Iris pigment epithelial cell (primary cell): ENCODE results near the gene POU4F3.
"Not testable (repeated sequence)": the region's sequence is repeated elsewhere in the genome, so short reads cannot be mapped to it uniquely, and the experiment has no call there.

Experiments used
- DNase-seq: peaks from one replicate; pipeline ENCODE4 v3.0.0-alpha.2; 2011; ENCODE audit warnings: low read depth

Gene POU4F3, protein sequence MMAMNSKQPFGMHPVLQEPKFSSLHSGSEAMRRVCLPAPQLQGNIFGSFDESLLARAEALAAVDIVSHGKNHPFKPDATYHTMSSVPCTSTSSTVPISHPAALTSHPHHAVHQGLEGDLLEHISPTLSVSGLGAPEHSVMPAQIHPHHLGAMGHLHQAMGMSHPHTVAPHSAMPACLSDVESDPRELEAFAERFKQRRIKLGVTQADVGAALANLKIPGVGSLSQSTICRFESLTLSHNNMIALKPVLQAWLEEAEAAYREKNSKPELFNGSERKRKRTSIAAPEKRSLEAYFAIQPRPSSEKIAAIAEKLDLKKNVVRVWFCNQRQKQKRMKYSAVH

DNA sequence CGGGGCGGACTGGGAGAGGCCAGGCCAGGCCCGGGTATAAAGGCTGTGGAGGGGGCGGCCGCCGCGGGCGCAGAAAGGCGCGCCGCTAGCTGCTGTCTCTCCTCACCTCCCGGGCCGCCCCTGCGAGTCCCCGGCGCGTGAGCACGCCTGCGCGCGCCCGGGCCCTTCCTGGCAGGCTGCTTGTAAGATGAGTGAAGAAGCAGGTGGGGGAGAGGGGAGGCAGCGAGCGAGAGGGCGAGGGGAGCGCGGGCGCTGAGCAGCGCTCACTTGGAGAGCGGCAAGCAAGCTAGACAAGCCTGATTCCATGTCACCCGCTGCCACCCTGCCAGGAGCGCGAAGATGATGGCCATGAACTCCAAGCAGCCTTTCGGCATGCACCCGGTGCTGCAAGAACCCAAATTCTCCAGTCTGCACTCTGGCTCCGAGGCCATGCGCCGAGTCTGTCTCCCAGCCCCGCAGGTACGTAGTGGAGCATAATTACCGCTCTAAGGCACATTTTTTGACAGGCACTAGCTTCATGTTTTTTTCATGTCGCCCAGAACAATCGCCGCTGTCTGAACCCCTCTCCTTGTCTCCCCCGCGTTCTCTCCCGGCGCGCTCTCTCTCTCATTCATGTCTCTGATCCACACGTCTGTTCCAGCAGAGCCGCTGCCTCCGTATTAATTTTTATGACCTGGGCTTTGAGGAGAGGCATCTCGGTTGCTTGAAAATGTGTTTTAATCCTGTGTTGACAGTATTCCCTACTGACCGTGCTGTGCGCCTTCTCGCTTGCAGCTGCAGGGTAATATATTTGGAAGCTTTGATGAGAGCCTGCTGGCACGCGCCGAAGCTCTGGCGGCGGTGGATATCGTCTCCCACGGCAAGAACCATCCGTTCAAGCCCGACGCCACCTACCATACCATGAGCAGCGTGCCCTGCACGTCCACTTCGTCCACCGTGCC lies at the start of gene POU4F3:
Gene POU4F3 (plus strand): TSS at position 66 of the 941 bp plus-strand sequence. CDS start 274 bp downstream, at position 340.
- no peak for DNase-seq

DNA sequence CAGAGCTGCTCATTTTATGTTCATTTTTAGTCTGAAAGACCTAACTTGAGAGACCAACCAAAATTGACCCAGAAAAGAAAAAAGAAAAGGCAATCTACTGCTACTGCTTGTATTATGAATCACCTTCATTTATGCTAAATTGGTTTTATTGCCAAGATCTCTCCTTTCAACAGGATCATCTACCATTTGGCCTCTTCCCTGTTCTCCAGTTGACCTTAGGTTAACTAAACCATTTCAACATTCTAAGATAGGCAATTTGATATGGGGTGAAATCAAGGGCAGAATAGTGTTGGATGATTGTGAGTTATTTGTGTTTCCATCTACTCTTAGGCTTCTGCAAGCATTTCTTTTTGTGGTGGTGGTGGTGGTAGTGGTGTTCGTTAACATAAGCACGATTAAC lies 48.3 kb upstream of the POU4F3 start:
- peak; percentile 31 for DNase-seq

DNA sequence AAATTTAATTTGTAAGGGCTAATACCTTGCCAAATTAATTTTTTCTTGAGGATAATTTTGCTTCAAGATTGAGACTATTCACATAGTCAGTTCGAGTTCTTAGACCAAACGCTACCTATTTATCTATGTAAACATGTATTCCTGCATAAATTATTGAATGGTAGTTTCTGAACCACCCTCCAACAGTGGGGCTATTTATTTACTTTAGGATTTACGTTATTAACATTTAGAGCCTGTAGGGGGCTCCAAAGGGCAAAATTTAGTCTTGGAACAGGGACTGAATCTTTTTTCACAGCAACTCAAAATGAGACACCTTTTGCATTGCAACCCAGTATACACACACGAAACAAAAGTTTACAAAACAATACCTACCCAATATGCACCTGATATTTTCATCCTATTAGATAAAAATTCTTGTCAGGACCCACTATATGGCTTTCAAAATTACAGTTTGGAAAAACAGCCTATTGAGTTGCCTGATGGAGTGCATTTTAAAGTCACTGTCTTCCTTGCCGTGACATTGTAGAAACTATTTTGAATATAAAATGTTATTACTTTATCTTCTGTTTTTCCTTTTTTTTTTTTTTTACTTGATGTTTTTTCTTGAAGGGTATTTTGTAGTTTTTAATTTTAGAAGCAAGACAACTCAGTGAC lies 47.1 kb upstream of the POU4F3 start:
- peak; percentile 42 for DNase-seq

DNA sequence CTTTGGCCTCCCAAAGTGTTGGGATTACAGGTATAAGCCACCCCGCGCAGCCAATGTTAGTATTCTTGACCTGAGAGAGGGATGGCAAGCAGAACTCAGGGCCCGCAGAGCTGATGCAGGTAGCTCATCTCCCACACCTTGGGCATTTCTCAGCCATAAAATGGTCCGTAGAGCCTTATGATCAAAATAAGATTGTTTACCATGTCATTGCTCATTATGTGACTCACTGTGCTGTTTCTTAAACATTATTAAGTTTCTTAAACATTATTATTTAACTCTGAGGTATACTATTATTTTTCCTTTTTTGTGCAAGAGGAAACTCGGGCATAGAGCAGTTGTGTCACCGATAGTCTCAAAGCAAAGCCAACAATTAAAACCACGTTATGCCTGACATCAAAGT lies 42.4 kb upstream of the POU4F3 start:
- no peak for DNase-seq

DNA sequence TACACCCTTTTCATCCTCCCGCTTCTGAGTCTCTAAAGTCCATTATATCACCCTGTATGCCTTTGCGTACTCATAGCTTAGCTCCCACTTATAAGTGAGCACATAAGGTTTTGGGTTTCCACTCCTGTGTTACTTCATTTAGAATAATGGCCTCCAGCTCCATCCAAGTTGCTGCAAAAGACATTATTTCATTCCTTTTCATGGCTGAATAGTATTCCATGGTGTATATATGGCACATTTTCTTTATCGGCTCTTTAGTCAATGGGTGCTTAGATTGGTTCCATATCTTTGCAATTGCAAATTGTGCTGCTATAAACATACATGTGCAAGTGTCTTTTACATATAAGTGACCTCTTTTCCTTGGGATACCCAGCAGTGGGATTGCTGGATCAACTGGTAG lies 39.7 kb upstream of the POU4F3 start:
- not testable (repeated sequence) for DNase-seq

DNA sequence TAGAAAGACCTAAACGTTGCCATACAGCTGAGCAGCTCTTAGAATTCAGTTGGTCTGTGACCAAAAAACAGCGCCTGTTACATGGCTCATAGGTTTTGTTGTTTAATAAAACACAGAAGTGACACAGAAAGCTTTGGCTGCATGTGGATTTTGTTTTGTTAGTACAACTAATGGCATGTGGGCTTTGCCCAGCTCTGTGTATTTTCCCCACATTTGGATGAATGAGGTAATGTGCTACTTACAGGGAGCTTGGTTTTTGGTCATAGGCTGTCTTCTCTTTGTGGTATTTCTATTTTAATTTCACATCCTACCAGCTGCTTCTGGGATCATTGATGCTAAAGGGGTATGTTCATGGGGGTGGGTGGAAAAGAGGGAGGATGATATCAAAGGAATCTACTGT lies 37.0 kb upstream of the POU4F3 start:
- peak; percentile 5 for DNase-seq

DNA sequence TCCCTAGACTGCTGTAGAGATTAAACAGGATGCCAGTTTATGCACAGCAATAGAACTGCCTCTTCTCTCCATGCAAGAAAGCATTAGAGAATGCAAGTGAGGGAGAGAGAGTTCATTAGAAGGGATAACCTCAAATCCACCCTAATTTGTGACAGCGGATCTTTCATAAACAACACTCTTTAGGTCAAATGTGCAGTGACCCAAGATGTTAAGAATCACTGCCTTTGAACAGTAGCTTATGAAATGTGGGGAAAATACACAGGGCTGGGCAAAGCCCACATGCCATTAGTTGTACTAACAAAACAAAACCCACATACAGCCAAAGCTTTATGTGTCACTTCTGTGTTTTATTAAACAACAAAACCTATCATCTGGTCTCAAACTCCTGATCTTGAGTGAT lies 36.2 kb upstream of the POU4F3 start:
- DNase-seq, result no peak

DNA sequence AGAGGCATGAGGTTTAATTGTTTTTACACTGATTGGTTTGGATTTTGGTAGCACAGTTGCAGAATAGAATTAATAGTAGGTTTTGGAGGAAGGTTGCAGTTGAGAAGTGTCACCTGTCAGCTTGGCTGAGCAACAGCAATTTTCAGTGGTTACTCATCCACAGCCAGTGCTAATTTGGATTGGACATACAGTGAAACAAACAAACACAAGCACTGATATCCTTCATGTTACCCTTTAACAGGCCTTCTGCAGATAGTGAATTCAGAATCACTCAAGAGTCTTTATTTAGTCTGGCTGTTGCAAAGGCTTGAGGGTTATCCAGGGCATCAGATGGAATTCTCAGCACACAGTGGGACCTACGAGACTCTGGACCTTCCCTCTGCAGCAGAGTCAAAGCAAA lies 31.8 kb upstream of the POU4F3 start:
- DNase-seq, result no peak

DNA sequence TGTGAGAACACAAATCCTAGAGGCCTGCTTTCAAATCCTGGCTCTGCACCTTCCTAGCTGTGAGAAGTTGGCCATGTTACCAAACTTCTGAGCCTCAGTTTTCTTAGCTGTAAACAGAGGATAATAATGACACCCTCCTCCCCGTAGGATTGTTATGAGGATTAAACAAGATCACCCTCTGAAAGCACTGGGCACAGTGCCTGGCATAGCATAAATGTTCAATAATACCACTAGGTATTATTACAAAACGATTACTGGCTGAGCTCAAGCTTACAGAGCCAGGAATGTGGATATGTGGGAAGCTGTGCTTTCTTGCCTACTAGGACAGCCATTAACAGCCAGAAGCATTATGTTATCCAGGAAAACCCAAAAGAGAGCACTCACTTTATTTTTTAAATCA lies 30.8 kb upstream of the POU4F3 start:
- no peak for DNase-seq

DNA sequence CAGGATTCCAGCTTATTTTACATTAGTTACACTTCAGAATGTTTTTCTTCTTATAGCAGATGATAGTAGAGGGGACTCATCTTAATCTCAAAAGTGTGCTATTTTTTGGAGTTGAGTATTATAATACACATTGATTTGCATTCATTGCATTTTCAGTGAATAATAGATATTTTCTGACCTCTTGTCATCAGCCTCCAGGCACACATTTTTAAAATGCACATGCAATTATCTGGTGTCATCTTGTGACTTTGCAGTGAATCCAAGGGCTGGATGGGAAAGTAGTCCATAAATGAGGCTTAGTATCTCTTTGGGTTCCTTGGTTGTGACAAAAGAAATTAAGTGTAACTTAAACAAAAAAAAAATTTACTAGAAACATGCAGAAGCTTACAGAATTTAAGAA lies 28.1 kb upstream of the POU4F3 start:
- DNase-seq, result no peak

DNA sequence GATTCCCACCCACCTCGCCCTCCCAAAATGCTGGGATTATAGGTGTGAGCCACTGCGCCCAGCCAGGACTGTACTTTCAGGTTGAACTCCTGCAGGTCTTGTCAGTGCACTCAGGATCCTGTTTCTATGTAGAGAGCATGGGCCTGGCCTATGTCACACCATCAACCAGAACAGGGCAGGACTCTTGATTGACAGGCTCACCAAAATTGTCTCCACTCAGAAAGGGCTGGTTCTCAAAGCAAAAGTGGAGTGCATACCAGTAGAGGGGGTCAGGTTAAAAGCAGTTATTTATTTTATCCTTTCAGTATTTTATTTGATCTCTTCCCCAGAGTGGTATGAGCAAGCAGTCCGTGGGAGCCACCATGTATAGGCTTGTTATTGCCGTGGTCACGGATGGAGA lies 27.4 kb upstream of the POU4F3 start:
- no peak for DNase-seq

DNA sequence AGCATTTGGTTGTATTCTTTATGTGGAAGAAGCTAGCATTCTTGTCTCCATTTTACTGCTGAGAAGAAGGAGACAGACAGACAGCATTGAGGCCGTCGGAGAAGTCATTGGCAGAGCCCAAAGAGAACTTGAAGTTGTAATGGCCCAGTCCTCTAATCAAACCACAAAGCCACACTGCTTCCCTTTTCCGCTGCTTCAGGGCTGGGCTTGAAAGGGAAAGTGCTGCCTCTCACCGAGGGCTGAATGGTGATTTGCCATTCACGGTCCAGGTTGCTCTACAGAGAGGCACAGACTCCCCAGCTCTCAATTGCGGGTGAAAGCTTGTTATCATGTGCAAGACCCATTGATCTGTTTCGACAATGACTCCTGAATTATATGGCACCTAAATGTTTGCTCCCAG lies 25.6 kb upstream of the POU4F3 start:
- no peak for DNase-seq

DNA sequence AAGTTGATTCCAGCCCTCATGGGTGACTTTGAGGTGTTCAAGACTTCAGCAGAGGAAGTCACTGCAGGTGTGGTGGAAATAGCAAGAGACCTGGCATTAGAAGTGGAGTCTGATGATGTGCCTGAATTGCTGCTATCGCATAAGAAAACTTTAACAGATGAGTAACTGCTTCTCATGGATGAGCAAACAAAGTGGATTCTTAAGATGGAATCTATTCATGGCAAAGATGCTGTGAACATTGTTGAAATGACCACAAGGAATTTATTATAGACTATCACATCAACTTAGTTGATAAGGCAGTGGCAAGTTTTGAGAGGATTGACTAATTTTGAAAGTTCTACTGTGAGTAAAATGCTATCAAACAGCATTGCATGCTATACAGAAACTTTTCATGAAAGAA lies 17.1 kb upstream of the POU4F3 start:
- no peak for DNase-seq

DNA sequence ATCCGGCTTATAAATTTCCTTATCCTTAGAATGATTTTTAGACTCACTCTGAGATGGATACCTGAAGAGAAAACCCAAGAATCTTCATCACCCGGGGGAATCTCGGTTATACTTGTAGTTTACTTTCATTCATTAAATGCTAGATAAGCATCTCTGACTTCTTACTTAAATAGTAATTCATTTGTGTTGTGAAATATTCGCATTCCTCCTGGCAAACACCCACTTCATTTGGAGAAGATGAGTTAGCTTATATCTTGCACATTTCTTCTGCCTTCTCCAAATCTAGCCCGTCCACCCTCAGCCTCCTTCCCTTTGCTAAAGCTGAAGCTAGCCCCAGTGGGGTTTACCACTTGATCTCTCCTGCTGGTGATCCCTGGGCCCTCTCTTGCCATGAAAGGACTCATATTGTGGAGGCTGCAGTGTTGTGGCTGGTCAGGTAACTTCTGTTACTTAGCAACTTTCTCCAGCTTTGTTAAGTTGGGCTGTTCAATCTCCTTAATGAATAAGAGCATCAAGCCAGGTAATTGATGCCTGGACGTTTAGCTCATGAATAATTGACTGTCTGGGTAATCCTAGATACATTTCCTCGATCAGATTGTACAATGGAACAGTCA lies 11.3 kb upstream of the POU4F3 start:
- DNase-seq, result no peak

DNA sequence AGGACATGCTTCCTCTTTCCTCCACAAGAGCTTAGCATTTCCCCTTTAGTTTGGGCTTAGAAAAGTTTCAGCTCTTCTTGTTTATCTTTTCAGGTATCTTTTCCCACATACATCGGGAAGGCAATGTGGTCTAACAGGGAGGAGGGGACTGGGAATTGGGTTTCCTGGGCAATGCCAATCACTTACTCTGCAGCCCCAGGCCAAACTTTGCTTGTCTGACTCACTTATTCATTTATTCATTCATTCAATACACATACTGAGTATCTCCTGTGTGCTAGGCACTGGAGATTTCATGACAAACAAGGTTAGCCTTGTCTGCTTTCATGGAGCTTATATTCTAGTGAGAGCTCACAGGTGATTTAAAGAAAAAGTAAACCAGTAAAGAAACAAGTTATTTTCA lies 10.7 kb upstream of the POU4F3 start:
- no peak for DNase-seq

DNA sequence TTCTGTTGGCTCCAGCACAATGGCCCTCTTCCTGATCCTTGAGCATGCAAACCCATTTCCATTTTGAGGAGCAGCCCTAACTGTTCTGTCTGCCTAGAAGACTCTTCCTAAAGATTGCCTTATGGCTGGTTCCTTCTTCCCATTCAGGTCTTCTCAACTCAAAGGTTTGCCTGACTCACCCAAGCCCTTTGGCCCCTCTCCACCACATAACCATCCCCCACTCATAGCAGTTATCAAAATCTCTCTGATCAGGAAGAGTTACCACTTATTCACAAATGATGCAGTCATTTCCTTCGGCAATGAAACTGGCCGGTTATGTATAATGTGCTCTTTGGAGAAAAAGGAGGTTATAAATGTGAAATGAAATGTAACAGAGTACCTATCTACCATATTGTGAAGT lies 8.9 kb upstream of the POU4F3 start:
- DNase-seq, result no peak

DNA sequence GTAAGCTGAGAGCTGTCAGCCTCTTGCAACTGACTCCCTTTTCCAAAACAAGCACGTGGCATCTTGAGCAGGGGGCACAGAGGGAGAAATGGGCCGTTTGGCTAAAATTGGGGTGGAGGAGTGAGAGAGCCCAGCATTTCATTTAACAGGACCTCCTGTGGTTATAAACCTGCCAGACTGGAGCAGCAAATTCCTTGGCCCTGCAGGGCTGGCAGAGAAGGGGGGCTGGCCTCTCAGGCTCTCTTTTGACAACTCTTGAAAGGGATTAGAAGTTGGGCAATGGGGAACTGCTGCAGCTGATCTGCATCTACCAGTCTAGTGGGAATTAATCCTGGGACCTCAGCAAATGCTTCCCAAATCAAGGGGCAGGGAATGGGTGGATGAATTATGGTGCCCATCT lies 7.2 kb upstream of the POU4F3 start:
- no peak for DNase-seq

DNA sequence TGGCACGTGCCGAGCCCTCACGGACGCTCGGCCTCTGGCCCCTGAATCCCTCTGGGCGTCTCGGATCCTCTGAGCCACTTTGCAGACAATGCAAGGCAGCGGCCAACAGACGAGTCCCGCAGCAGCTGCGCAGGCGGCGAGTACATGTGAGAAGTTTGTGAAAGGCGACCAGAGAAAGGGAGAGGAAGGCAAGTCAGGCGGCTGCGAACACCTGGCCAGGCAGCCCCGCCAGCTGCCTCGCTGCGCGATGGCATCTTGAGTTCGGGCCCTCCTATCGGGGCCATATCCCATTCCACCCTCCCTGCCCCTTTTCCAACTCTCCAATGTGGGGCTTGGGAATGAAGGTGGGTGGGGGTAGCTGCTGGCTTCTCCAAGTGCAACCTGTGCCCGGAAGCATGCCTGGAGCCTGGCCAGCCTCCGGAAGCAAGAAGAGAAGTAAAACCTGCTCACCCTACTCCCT lies 4.5 kb upstream of the POU4F3 start:
- DNase-seq, result no peak

DNA sequence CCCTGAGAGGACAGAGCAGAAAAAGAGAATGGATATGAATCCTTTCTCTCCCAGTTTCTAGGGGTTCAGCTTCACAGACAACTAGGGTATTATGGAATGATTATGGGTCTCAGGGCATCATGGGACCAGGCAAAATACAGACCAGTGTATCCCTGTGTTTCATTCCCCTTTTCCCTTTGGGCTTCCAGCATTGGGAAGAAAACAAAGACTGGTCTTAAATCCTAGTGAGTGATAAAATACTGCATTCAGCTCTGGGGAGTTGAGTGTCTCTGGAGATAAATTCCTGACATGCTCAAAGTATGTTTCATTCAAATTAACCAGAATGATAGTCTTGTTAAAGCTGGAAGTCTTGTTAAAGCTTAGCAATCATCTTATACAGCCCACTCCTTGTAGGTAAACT lies 2.4 kb upstream of the POU4F3 start:
- no peak for DNase-seq

DNA sequence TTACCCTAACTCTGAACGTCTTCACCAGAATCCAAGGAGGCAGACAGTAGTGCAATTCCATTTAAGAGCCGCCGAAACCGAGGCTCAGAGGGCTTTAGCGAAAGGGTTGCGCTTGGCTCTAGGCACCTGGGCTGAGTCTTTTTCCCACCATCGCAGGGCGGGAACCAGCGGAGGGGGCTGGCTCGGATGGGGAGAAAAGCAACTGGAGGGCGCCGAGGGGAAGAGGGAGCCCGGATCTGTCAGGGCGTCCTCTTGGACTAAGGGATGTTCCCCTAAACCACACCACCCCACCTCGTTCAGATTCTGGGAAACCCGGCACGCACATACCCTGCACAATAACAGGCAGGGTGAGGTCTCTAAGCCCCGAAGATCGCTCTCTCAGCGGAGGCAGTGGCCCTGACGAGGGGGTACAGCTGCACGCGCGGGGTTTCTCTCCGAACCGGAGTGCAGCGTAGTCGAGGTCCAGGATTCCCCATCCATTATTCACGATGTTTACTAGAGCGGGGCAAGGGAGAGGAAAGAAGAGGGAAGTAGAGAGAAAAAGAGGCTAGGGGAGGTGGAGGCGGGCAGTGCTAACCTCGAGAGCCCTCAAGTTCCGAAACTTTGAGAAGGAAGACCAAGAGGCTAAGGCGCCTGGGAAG lies 1.3 kb upstream of the POU4F3 start:
- no peak for DNase-seq

DNA sequence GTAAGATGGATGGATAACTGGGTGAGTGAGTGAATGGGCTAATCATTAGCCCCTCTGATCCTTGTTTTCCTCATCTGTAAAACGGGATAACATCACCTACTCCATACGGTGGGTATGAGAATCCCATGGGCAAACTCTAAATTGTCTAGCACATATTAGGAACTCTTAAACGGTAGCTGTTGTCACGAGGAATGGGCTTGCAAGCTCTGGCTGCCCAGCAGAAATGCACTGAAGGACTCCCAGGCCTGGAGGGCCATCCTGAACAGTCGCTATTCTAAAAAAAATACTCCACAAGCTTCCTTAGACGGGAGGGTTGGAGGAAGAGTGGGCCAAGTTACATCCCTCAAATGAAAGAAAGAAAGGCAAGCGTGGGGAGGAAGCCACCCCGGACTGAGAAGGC lies 711 bp upstream of the POU4F3 start:
- no peak for DNase-seq
